ENCODE results near the gene PAPPA. TPM values are rescaled to one million over a fixed set of nuclear protein-coding genes. Genes with fewer than 3 reads are reported as not detected.

PAPPA gene
- total RNA-seq, 4 donors from 2014 or later: 0.53 to 2.3 (median 1.4) TPM

DNA sequence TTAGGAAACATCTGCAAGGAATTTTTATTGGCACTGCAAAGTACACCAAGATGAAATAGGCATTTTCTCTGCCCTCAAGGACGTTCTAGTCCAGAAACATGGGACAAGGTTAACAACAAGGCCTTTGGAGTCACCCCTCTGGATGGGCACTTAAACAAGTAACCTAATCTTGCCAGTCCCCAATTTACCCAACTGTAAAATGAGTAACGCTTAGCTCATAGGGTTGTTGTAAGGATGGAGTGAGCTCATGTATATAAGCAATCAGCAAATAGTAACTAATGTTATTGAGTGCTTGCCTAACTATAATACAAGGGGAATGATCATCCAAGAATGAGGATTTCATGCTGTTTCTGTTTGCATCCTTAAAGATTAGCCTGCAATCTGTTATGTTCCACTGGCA lies 189.3 kb downstream of the PAPPA start:
- no peak overlapping the region for H3K4me3 ChIP-seq
- WGBS: 79% methylated on average over 2 of the region's 2 CpGs
- no peaks in the 10 kb centered on the region for H3K9me3 ChIP-seq
- peaks cover 4% of the 10 kb centered on the region for H3K36me3 ChIP-seq
- H3K27me3 ChIP-seq: no peaks in the 10 kb centered on the region
- no peak for TF ChIP-seq POLR2A (IDR thresholded peaks at IDR 0.05)
- TF ChIP-seq EP300 (IDR thresholded peaks at IDR 0.05): no peak
- no peak for TF ChIP-seq POLR2AphosphoS5 (IDR thresholded peaks at IDR 0.05)
- H3K4me1 ChIP-seq: no peaks in the 10 kb centered on the region
- DNase-seq (ENCODE audit: low spot score in 2 of 2): no peak
- H3K27ac ChIP-seq: no peak overlapping the region

GRCh38 chr9:116344416-116344815 lies 190.8 kb downstream of the PAPPA start:
- no peak for DNase-seq (ENCODE audit: low spot score in 2 of 2)
- peaks cover 4% of the 10 kb centered on the region for H3K36me3 ChIP-seq
- no peaks in the 10 kb centered on the region for H3K27me3 ChIP-seq
- no peak overlapping the region for H3K27ac ChIP-seq
- H3K9me3 ChIP-seq: no peaks in the 10 kb centered on the region
- 91% methylated on average over 10 of the region's 10 CpGs for WGBS
- H3K4me1 ChIP-seq: no peaks in the 10 kb centered on the region
- TF ChIP-seq POLR2A (IDR thresholded peaks at IDR 0.05): no peak
- no peak for TF ChIP-seq EP300 (IDR thresholded peaks at IDR 0.05)
- TF ChIP-seq CTCF (IDR thresholded peaks at IDR 0.05): no peak
- no peak for TF ChIP-seq POLR2AphosphoS5 (IDR thresholded peaks at IDR 0.05)
- no peak overlapping the region for H3K4me3 ChIP-seq

DNA sequence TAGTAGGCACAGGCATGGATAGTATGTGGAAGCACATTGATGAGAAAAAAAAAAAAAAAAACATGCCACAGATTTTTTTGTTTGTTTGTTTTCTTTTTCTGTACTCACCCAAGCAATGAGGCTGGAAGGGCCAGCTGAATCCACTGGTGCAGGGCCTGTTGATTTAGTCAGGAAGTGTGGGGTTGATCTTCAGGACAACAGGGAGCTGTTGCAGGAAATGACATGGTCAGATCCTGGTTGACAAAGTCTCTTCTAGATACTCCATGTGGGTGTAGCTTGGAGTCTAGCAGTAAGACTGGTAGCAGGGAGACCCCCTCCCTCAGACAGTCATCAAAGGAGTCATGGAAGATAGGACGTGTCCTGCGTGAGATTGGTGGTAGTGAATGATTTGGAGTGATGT lies 191.8 kb downstream of the PAPPA start:
- Histone ChIP-seq H3K9me3 (no peaks in the 10 kb centered on the region), H3K4me1 (no peaks in the 10 kb centered on the region), H3K27ac (no peak overlapping the region), H3K27me3 (no peaks in the 10 kb centered on the region), H3K36me3 (peaks cover 4% of the 10 kb centered on the region), H3K4me3 (no peak overlapping the region)
- no peak for TF ChIP-seq POLR2AphosphoS5 (IDR thresholded peaks at IDR 0.05)
- no peak for TF ChIP-seq EP300 (IDR thresholded peaks at IDR 0.05)
- no peak for TF ChIP-seq POLR2A (IDR thresholded peaks at IDR 0.05)
- TF ChIP-seq CTCF (IDR thresholded peaks at IDR 0.05): no peak
- WGBS: 88% methylated on average over 2 of the region's 2 CpGs
- no peak for DNase-seq (ENCODE audit: low spot score in 2 of 2)

DNA sequence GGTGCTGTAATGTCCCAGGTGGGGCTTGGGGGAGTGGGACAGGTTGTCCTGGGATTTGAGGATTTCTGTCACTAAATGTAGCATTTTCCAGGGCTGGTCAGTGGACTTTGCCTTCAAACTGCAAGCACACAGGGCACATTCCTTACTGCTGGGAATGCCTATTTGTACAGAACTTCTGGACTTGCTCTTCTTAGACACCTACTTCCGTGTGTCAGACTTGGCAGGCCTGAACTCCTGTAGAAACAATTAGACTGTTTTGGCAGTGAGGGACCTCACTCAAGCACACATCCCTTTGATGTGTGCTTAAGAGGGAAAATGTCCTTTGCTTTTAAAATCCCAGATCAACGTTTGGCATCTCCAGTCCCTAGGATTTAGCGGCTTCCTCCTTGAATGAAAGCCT lies 192.2 kb downstream of the PAPPA start:
- no peak for DNase-seq (ENCODE audit: low spot score in 2 of 2)

GRCh38 chr9:116349684-116350083 lies 196.1 kb downstream of the PAPPA start:
- H3K9me3 ChIP-seq: no peaks in the 10 kb centered on the region
- H3K4me3 ChIP-seq: no peak overlapping the region
- peaks cover 4% of the 10 kb centered on the region for H3K36me3 ChIP-seq

More for the DNA sequence above, 192.2 kb downstream of the PAPPA start:
- Histone ChIP-seq H3K36me3 (peaks cover 4% of the 10 kb centered on the region), H3K27me3 (no peaks in the 10 kb centered on the region), H3K9me3 (no peaks in the 10 kb centered on the region), H3K27ac (no peak overlapping the region), H3K4me3 (no peak overlapping the region), H3K4me1 (no peaks in the 10 kb centered on the region)
- TF ChIP-seq POLR2A (IDR thresholded peaks at IDR 0.05) (no peak), CTCF (IDR thresholded peaks at IDR 0.05) (no peak), POLR2AphosphoS5 (IDR thresholded peaks at IDR 0.05) (no peak), EP300 (IDR thresholded peaks at IDR 0.05) (no peak)
- 53% methylated on average over 3 of the region's 3 CpGs for WGBS

More at GRCh38 chr9:116349684-116350083, 196.1 kb downstream of the PAPPA start:
- DNase-seq (ENCODE audit: low spot score in 2 of 2): no peak
- no peaks in the 10 kb centered on the region for H3K27me3 ChIP-seq
- WGBS: 69% methylated on average over 6 of the region's 6 CpGs
- H3K4me1 ChIP-seq: no peaks in the 10 kb centered on the region
- H3K27ac ChIP-seq: no peak overlapping the region
- TF ChIP-seq CTCF (IDR thresholded peaks at IDR 0.05): no peak
- TF ChIP-seq POLR2AphosphoS5 (IDR thresholded peaks at IDR 0.05): no peak
- no peak for TF ChIP-seq POLR2A (IDR thresholded peaks at IDR 0.05)
- TF ChIP-seq EP300 (IDR thresholded peaks at IDR 0.05): no peak

Data from suprapubic skin (tissue), 4 donors.